ENCODE measurements around the gene FBXW7. TPM values are rescaled to one million over a fixed set of nuclear protein-coding genes. Genes with fewer than 3 reads are reported as not detected.

Gene FBXW7
- total RNA-seq, 1 experiment from 2014 or later: 27.1 TPM

GRCh38 chr4:152579107-152579764, 43.3 kb upstream of the FBXW7 start:
- Histone ChIP-seq H3K56ac (ENCODE audit: insufficient read length, low read depth, low read length) (no peak overlapping the region), H3K23ac (ENCODE audit: insufficient read length, low read depth, low read length) (no peak overlapping the region), H3K27me3 (ENCODE audit: insufficient read depth, low read length) (no peaks in the 10 kb centered on the region), H2AK5ac (ENCODE audit: insufficient read length, low read length) (no peak overlapping the region), H2BK15ac (ENCODE audit: low read depth, low read length) (no peak overlapping the region), H3T11ph (ENCODE audit: low read length) (no peak overlapping the region), H3K14ac (ENCODE audit: insufficient read depth, low read length) (no peak overlapping the region), H3K79me2 (ENCODE audit: insufficient read depth, low read length) (no peaks in the 10 kb centered on the region), H2AFZ (ENCODE audit: low read length) (no peak overlapping the region), H4K91ac (ENCODE audit: insufficient read length, low read depth, low read length) (no peak overlapping the region), H2BK120ac (ENCODE audit: low read depth, low read length, poor library complexity, severe bottlenecking) (no peak overlapping the region), H3K79me1 (ENCODE audit: insufficient read depth, low read depth, low read length, poor library complexity, severe bottlenecking) (no peaks in the 10 kb centered on the region), H2BK12ac (ENCODE audit: insufficient read length, low read depth, low read length) (no peak overlapping the region), H3K4me2 (ENCODE audit: insufficient read depth, insufficient read length, low read length) (no peak overlapping the region), H3K9ac (ENCODE audit: extremely low read depth, insufficient read length, low read length) (no peak overlapping the region), H3K18ac (ENCODE audit: insufficient read length, low read depth, low read length) (no peak overlapping the region), H3K23me2 (ENCODE audit: insufficient read length, low read depth, low read length, poor library complexity, severe bottlenecking) (no peaks in the 10 kb centered on the region), H4K5ac (ENCODE audit: insufficient read length, low read depth, low read length) (no peak overlapping the region), H3K9me3 (ENCODE audit: control insufficient read depth, low read depth, low read length) (no peaks in the 10 kb centered on the region), H4K8ac (replicated peaks; ENCODE audit: insufficient read length, low read depth, low read length) (no peak overlapping the region), H2BK5ac (ENCODE audit: insufficient read length, low read length) (no peak overlapping the region), H4K20me1 (ENCODE audit: control insufficient read depth, insufficient read depth, insufficient read length) (no peaks in the 10 kb centered on the region), H3K4ac (ENCODE audit: low read depth, low read length) (no peak overlapping the region), H3K4me1 (ENCODE audit: insufficient read depth, low read length) (no peaks in the 10 kb centered on the region; the same call in 1 of the 2 replicates), H2BK20ac (ENCODE audit: low read depth, low read length, poor library complexity, severe bottlenecking) (no peak overlapping the region), H3K27ac (ENCODE audit: insufficient read length, low read depth, low read length) (no peak overlapping the region)
- peaks cover 9 to 10% of the 10 kb centered on the region in 2 experiments for H3K4me1 Mint-ChIP-seq
- no peak overlapping the region for H3K4me3 Mint-ChIP-seq
- no peak for TF ChIP-seq CTCF (conservative IDR thresholded peaks at IDR 0.05)
- no peaks in the 10 kb centered on the region; a peak in 1 of 5 replicates for H3K9me3 Mint-ChIP-seq
- no peaks in the 10 kb centered on the region for H3K36me3 Mint-ChIP-seq (ENCODE audit: insufficient read depth in 1 of 3, low read depth in 3 of 3)
- no peak for DNase-seq
- H3K27me3 Mint-ChIP-seq (ENCODE audit: low read depth): no peaks in the 10 kb centered on the region
- no peak overlapping the region for H3K27ac Mint-ChIP-seq
- no CpG with 5 or more reads among the region's 11 CpGs for WGBS (ENCODE audit: extremely low coverage, insufficient read length, low lambda C conversion rate)
